Dedifferentiated amniotic fluid mesenchymal stem cell (primary cell): ENCODE data around the gene CDC42EP4.
A peak's percentile ranks its signal among the peaks of the same experiment; 100 is the strongest.
"Not testable (repeated sequence)": the region's sequence is repeated elsewhere in the genome, so short reads cannot be mapped to it uniquely, and the experiment has no call there.

Experiments used
- DNase-seq: peaks from one replicate; pipeline ENCODE4 v3.0.0-alpha.2; 2016; ENCODE audit errors: extremely low spot score

The CDC42EP4 gene

GRCh38 chr17:73343168-73343634, 31.4 kb upstream of the CDC42EP4 start:
- peak; percentile 67 for DNase-seq

- DNase-seq = no peak
These were observed 30.9 kb upstream of the CDC42EP4 start for GRCh38 chr17:73342541-73343167.

- peak; percentile 84 for DNase-seq
These were observed 30.3 kb upstream of the CDC42EP4 start for GRCh38 chr17:73342050-73342522.

DNA sequence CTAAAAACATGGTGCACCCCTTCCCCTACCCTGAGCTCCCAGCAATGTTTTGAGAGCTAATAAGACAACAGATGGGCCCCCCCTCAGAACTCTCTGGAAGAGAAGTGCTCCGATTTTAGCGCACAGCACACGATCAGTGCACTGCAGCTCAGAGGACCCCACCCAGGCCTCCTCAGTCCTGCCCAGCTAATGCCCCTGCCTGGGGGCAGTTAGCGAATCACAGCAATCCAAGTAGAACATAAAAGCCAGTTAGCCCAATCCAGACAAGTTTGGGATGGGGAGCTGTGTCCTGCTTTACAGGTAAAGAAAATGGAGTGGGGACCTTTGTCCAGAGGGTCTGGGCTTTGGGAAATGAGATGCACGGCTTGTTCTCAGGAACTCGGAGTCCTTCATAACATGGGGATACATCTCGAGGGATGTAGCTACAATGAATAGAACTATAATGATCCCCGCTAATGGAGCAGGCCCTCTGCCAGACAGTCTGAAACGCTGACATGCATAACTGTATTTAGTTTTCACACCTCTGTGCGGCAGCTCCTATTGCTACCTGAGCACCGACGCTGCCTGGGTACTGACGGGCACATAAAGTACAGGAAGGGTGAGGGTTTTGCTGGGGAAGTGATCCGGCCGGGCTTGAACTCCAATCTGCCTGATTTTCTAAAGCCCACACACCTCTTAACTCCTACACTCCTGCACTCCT, 29.7 kb upstream of the CDC42EP4 start:
- no peak for DNase-seq

DNA sequence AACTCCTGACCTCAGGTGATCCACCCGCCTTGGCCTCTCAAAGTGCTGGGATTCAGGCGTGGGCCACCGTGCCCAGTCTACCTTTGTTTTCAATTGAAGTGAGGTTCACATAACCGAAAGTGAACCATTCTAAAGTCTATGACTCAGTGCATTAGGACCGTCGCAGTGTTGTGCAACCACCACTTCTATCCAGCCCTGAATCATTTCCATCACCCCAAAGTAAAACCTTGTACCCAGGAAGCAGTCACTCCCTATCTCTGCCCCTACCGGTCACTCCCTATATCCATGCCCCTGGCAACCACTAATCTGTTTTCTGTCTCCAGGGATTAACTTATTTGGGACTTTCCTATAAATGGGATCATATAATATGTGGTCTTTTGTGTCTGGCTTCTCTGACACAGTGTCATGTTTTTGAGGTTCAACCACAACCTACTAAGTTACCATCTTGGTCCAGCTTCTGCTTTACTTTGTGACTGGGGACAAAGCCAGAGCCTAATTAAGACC, 28.3 kb upstream of the CDC42EP4 start:
- peak; percentile 88 for DNase-seq

DNA sequence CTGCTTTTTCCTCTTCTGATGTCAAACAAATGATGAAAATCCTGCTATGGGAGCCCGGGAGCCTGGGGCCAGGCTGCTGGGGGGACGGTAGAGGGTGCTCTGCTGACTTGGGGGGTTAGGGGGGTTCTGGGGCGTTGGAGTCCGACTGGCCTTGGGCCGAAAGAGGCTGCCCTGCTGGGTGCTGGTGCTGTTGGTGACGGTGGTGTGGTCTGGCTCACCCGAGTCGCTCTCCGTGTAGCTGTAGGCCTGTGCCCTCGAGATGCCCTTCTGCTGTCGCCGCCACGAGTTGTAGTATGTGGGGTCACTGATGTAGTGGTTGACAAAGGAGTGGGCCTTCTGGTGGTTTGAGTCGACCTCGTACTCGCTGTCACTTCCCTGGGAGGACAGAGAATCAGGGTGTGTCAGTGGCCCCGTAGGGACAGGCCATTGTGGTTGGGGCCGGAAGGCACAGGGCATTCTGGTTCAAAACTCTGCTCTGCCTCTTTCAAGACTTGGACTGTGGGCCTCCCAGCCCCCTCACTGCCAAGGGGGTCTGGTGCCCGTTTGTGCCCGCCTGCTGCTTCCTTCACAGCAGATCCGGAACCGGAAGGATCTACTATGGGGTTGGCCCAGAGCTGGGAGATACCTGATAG, 26.9 kb upstream of the CDC42EP4 start:
- DNase-seq = no peak

DNA sequence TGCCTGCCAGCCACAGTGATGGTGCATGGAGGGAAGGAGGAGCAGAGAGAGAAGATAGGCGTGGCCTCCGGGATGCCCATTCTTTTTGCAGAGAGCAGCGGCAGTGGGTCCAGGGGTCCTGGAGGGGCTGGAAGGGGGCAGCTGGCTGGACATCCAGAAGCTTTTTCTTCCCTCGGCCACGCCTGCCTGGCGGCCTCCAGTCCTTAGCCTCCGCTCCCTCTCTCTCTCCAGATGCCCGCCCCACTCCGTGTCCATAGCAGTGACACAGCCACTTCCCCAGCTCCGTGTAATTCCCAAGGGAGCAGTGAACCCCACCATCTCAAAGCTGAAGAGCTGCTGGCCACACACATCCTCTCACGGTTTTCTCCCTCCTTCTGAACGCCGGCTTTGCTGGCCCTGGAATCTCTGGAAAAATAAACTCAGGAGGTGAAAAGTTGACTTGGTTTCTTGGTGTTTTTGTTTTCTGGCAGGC, 26.3 kb upstream of the CDC42EP4 start:
- peak; percentile 28 for DNase-seq

DNA sequence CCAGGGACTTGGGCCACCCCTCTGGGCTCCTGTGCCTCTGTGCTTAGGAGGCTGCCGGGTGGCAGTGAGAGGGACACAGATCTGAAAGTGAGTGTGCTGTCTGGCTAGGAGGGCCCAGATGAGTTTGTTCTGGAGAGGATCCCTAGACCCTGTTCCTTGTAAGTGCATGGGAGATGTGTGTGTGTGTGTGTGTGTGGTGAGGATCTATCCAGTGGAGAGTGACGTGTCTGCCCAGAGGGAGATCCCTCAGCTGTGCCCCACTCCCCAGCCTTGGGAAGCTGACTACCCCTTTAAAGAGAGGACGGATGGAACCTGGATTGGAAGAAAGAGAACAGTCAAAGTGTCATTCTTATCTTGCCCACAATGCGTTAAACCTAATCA, 25.5 kb upstream of the CDC42EP4 start:
- no peak for DNase-seq

- DNase-seq = no peak
These were observed 24.9 kb upstream of the CDC42EP4 start for GRCh38 chr17:73336408-73337329.

GRCh38 chr17:73335591-73336407, 24.0 kb upstream of the CDC42EP4 start:
- no peak for DNase-seq

GRCh38 chr17:73334771-73335513, 23.1 kb upstream of the CDC42EP4 start:
- DNase-seq = no peak

- not testable (repeated sequence) for DNase-seq
These were observed 21.6 kb upstream of the CDC42EP4 start for GRCh38 chr17:73333445-73333844.

DNA sequence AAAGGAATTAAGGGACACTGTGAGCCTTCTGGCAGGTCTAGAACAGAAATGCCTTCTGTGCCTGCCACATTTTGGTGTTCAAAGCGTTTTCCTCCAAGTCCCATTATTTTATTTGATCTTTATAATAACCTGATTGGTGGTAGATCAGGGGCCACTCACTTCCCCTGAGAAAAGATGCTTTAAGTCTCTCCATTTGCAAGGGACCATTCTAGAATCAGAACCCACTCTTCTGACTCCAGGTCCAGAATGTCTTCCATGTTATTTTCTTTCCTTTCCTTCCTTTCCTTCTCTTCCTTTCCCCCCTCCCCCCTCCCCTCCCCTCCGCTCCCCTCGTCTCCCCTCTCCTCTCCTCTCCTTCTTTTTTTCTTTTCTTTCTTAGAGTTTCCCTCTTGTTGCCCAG, 19.3 kb upstream of the CDC42EP4 start:
- DNase-seq = no peak

DNA sequence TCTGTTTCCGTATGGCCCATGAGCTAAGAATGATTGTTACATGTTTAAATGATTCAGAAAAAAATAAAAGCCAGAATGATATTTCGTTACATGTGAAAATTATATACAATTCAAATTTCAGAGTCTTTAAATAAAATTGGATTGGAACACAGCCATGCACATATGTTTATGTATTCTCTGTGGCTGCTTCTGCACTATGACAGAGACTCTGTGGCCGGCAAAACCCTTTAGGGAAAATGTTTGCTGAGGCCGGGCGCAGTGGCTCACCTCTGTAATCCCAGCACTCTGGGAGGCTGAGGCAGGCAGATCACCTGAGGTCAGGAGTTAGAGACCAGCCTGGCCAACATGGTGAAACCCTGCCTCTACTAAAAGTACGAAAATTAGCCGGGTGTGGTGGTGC, 15.9 kb upstream of the CDC42EP4 start:
- no peak for DNase-seq

DNA sequence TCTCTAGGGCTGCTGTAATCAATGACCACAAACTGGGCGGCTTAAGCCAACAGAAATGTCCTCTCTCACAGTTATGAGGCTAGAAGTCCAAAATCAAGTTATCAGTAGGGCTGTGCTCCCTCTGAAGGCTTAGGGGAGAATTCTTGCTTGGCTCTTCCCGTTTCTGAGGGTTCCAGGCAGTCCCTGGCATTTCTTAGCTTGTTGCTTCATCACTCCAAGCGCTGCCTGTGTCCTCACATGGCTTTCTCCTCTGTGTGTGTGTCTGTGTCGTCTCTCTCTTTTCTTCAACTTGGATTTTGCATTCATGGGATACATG, 13.7 kb upstream of the CDC42EP4 start:
- peak; percentile 77 for DNase-seq

GRCh38 chr17:73324711-73325526, 13.1 kb upstream of the CDC42EP4 start:
- no peak for DNase-seq

DNA sequence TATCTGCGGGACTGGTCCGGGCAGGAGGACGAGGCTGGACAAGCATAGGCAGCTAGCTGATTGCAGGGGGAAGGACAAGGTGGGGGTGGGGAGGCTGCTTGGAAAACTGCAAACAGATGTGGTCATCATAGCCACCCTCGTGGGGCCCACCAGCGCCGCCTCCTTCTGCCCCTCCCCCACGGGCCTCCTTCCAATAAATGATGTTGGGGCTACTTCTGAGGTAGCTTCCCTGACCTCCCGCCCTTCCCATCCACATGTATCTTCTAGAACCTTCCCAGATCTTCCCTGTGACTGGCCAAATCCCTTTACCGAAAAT, 12.3 kb upstream of the CDC42EP4 start:
- DNase-seq = no peak

DNA sequence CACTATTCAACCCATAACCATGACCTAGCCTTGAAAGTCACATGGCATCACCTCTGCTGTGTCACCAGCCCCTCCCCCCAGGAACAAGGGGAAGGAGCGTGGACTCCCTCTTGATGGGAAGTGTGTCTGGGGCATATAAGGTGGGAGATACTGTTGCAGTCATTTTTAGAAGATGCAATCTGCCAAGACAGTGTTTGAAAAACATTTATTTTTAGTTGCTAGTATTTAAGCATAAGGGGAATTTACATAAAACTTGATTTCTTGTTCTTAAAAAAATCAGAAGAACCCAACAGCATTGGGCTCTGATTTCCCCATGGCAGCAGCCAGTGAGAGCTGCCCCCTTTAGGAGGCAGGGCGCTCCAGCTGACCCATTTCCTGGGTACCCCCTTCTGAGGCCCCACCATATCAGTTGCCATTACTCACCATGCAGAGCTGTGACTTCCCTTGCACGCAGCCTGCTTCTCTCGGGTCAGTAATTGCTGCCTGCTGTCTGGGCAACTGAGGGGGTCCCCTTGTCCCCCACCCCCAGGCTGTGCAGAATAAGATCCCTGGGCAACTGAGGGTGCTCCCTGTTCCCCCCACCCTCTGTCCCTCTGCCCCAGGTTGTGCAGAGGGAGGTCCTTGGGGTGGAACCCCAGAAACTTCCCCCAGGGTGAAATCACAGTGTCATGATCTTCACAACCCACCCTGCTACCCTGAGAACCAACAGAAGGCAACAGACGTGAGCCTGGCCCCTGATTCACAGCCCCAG, 11.8 kb upstream of the CDC42EP4 start:
- DNase-seq = no peak
